ENCODE measurements around the gene FGD3. TPM values are rescaled to one million over a fixed set of nuclear protein-coding genes. Genes with fewer than 3 reads are reported as not detected.

The FGD3 gene
- total and polyA plus RNA-seq, 4 donors: 1.6 to 6.2 (median 3.6) TPM

- no peak for DNase-seq (ENCODE audit: low spot score)
- Histone ChIP-seq H3K36me3 (ENCODE audit: control insufficient read depth in 4 of 4, insufficient read depth in 3 of 4, low read depth in 1 of 4, low read length in 3 of 4) (no peaks in the 10 kb centered on the region), H3K27me3 (ENCODE audit: control insufficient read depth in 4 of 4, insufficient read depth in 4 of 4, low read length in 3 of 4) (peaks cover 0 to 4% (median 2%) of the 10 kb centered on the region in 4 donors), H3K9ac (ENCODE audit: low read depth in 1 of 2, low read length in 2 of 2) (no peak overlapping the region), H3K9me3 (ENCODE audit: control insufficient read depth in 4 of 4, low read length in 3 of 4) (no peaks in the 10 kb centered on the region), H3K4me3 (ENCODE audit: low read depth in 1 of 3, low read length in 3 of 3) (no peak overlapping the region), H3K27ac (ENCODE audit: low read depth in 1 of 2, low read length in 2 of 2) (no peak overlapping the region), H3K4me1 (ENCODE audit: control insufficient read depth in 4 of 4, insufficient read depth in 4 of 4, low read length in 3 of 4) (peaks cover 0 to 8% (median 4%) of the 10 kb centered on the region in 4 donors)
- WGBS: 85% methylated on average over 12 of the region's 12 CpGs
- TF ChIP-seq TAF1 (conservative IDR thresholded peaks at IDR 0.05) (no peak), HNF4A (conservative IDR thresholded peaks at IDR 0.05) (no peak), YY1 (IDR thresholded peaks at IDR 0.05) (no peak), GABPA (IDR thresholded peaks at IDR 0.05 in 1 of 2, conservative IDR thresholded peaks at IDR 0.05 in 1 of 2) (no peak)
Observed at GRCh38 chr9:92948038-92948534, 763 bp downstream of the FGD3 start.

DNA sequence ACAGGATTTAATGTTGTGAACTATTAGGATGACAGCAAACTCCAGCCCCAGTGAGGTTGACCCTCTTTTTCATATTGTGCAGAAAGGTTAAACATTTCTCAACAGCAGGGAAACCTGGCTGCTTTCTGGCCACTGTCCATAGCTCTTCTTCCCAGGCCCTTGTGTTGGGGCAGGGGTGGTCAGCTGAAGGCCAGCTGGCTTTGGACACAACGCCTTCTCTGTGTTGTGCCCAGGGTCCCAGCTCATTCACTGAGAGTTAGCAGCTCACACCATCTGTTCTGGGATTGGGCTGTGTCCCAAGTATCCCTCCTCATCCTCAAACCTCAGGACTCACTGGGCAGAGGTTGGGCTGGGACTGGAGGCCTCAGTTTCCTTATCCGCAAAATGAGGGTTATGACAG lies 1.3 kb downstream of the FGD3 start:
- Histone ChIP-seq H3K9me3 (ENCODE audit: control insufficient read depth in 4 of 4, low read length in 3 of 4) (no peaks in the 10 kb centered on the region), H3K4me3 (ENCODE audit: low read depth in 1 of 3, low read length in 3 of 3) (no peak overlapping the region), H3K9ac (ENCODE audit: low read depth in 1 of 2, low read length in 2 of 2) (no peak overlapping the region), H3K4me1 (ENCODE audit: control insufficient read depth in 4 of 4, insufficient read depth in 4 of 4, low read length in 3 of 4) (peaks cover 0 to 8% (median 4%) of the 10 kb centered on the region in 4 donors), H3K27me3 (ENCODE audit: control insufficient read depth in 4 of 4, insufficient read depth in 4 of 4, low read length in 3 of 4) (peaks cover 0 to 4% (median 2%) of the 10 kb centered on the region in 4 donors), H3K36me3 (ENCODE audit: control insufficient read depth in 4 of 4, insufficient read depth in 3 of 4, low read depth in 1 of 4, low read length in 3 of 4) (no peaks in the 10 kb centered on the region), H3K27ac (ENCODE audit: low read depth in 1 of 2, low read length in 2 of 2) (no peak overlapping the region)
- no peak for TF ChIP-seq RXRA (IDR thresholded peaks at IDR 0.05)
- TF ChIP-seq SP1 (IDR thresholded peaks at IDR 0.05): no peak
- no peak for TF ChIP-seq EGR1 (IDR thresholded peaks at IDR 0.05; ENCODE audit: low read depth in 2 of 2)
- no peak for TF ChIP-seq NR2F2 (IDR thresholded peaks at IDR 0.05)
- TF ChIP-seq ATF3 (IDR thresholded peaks at IDR 0.05): no peak
- no peak for TF ChIP-seq ZBTB33 (IDR thresholded peaks at IDR 0.05)
- TF ChIP-seq GABPA (IDR thresholded peaks at IDR 0.05 in 1 of 2, conservative IDR thresholded peaks at IDR 0.05 in 1 of 2): no peak
- TF ChIP-seq, protein P1, sequence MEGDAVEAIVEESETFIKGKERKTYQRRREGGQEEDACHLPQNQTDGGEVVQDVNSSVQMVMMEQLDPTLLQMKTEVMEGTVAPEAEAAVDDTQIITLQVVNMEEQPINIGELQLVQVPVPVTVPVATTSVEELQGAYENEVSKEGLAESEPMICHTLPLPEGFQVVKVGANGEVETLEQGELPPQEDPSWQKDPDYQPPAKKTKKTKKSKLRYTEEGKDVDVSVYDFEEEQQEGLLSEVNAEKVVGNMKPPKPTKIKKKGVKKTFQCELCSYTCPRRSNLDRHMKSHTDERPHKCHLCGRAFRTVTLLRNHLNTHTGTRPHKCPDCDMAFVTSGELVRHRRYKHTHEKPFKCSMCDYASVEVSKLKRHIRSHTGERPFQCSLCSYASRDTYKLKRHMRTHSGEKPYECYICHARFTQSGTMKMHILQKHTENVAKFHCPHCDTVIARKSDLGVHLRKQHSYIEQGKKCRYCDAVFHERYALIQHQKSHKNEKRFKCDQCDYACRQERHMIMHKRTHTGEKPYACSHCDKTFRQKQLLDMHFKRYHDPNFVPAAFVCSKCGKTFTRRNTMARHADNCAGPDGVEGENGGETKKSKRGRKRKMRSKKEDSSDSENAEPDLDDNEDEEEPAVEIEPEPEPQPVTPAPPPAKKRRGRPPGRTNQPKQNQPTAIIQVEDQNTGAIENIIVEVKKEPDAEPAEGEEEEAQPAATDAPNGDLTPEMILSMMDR (IDR thresholded peaks at IDR 0.05; ENCODE audit: low read depth, low read length, missing input control): no peak
- TF ChIP-seq HNF4A (conservative IDR thresholded peaks at IDR 0.05): no peak
- no peak for TF ChIP-seq FOXA2 (IDR thresholded peaks at IDR 0.05)
- no peak for TF ChIP-seq HNF4G (IDR thresholded peaks at IDR 0.05)
- no peak for TF ChIP-seq TAF1 (conservative IDR thresholded peaks at IDR 0.05)
- no peak for DNase-seq (ENCODE audit: low spot score)
- 86% methylated on average over 2 of the region's 2 CpGs for WGBS

GRCh38 chr9:92949266-92949982 lies 2.1 kb downstream of the FGD3 start:
- DNase-seq (ENCODE audit: low spot score): no peak
- peaks cover 0 to 4% (median 2%) of the 10 kb centered on the region in 4 donors for H3K27me3 ChIP-seq (ENCODE audit: control insufficient read depth in 4 of 4, insufficient read depth in 4 of 4, low read length in 3 of 4)
- 93% methylated on average over 11 of the region's 11 CpGs for WGBS
- no peak for TF ChIP-seq FOXA1 (IDR thresholded peaks at IDR 0.05)
- TF ChIP-seq JUND (IDR thresholded peaks at IDR 0.05): no peak
- TF ChIP-seq RXRA (IDR thresholded peaks at IDR 0.05): no peak
- TF ChIP-seq TAF1 (conservative IDR thresholded peaks at IDR 0.05): no peak
- no peak for TF ChIP-seq SP1 (IDR thresholded peaks at IDR 0.05)
- TF ChIP-seq NR2F2 (IDR thresholded peaks at IDR 0.05): no peak
- no peak for TF ChIP-seq ZBTB33 (IDR thresholded peaks at IDR 0.05)
- no peak for TF ChIP-seq MAX (IDR thresholded peaks at IDR 0.05)
- TF ChIP-seq GABPA (IDR thresholded peaks at IDR 0.05 in 1 of 2, conservative IDR thresholded peaks at IDR 0.05 in 1 of 2): no peak
- TF ChIP-seq HNF4G (IDR thresholded peaks at IDR 0.05): no peak
- no peak for TF ChIP-seq FOXA2 (IDR thresholded peaks at IDR 0.05)
- TF ChIP-seq, protein P1 (IDR thresholded peaks at IDR 0.05; ENCODE audit: low read depth, low read length, missing input control): no peak
- TF ChIP-seq YY1 (IDR thresholded peaks at IDR 0.05): no peak
- TF ChIP-seq EGR1 (IDR thresholded peaks at IDR 0.05; ENCODE audit: low read depth in 2 of 2): no peak
- TF ChIP-seq RAD21 (IDR thresholded peaks at IDR 0.05): no peak

More at GRCh38 chr9:92949266-92949982, 2.1 kb downstream of the FGD3 start:
- Histone ChIP-seq H3K9ac (ENCODE audit: low read depth in 1 of 2, low read length in 2 of 2) (no peak overlapping the region), H3K4me3 (ENCODE audit: low read depth in 1 of 3, low read length in 3 of 3) (no peak overlapping the region), H3K36me3 (ENCODE audit: control insufficient read depth in 4 of 4, insufficient read depth in 3 of 4, low read depth in 1 of 4, low read length in 3 of 4) (no peaks in the 10 kb centered on the region), H3K4me1 (ENCODE audit: control insufficient read depth in 4 of 4, insufficient read depth in 4 of 4, low read length in 3 of 4) (peaks cover 0 to 8% (median 4%) of the 10 kb centered on the region in 4 donors), H3K27ac (ENCODE audit: low read depth in 1 of 2, low read length in 2 of 2) (no peak overlapping the region), H3K9me3 (ENCODE audit: control insufficient read depth in 4 of 4, low read length in 3 of 4) (no peaks in the 10 kb centered on the region)

Measured in liver (tissue), 9 donors.